Measurements from ENCODE around the gene SLC2A13.
"Not testable (repeated sequence)": the region's sequence is repeated elsewhere in the genome, so short reads cannot be mapped to it uniquely, and the experiment has no call there.

Gene SLC2A13

GRCh38 chr12:40104461-40105264 is 1.2 kb downstream of the SLC2A13 start:
- FAIRE-seq, result no peak

- FAIRE-seq, result no peak
Observed at GRCh38 chr12:40103043-40103442, 2.8 kb downstream of the SLC2A13 start.

- FAIRE-seq, result no peak
Observed at GRCh38 chr12:40101747-40102146, 4.1 kb downstream of the SLC2A13 start.

- FAIRE-seq, result peak; percentile 100
Observed at GRCh38 chr12:40099423-40099853, 6.4 kb downstream of the SLC2A13 start.

- no peak for FAIRE-seq
Observed at GRCh38 chr12:40098406-40099145, 7.3 kb downstream of the SLC2A13 start.

GRCh38 chr12:40093512-40093911 is 12.4 kb downstream of the SLC2A13 start:
- no peak for FAIRE-seq

GRCh38 chr12:40086471-40086870 is 19.4 kb downstream of the SLC2A13 start:
- FAIRE-seq, result no peak

GRCh38 chr12:40078266-40078665 is 27.6 kb downstream of the SLC2A13 start:
- no peak for FAIRE-seq

- no peak for FAIRE-seq
Observed at GRCh38 chr12:40075458-40075857, 30.4 kb downstream of the SLC2A13 start.

- no peak for FAIRE-seq
Observed at GRCh38 chr12:40068416-40068815, 37.5 kb downstream of the SLC2A13 start.

GRCh38 chr12:40065636-40066035 is 40.2 kb downstream of the SLC2A13 start:
- FAIRE-seq, result no peak

- peak; percentile 87 for FAIRE-seq
Observed at GRCh38 chr12:40063414-40063813, 42.5 kb downstream of the SLC2A13 start.

- FAIRE-seq, result peak; percentile 98
Observed at GRCh38 chr12:40058721-40059190, 47.1 kb downstream of the SLC2A13 start.

- no peak for FAIRE-seq
Observed at GRCh38 chr12:40056373-40056772, 49.5 kb downstream of the SLC2A13 start.

- peak; percentile 91 for FAIRE-seq
Observed at GRCh38 chr12:40055776-40056175, 50.1 kb downstream of the SLC2A13 start.

- peak; percentile 65 for FAIRE-seq
Observed at GRCh38 chr12:40055228-40055579, 50.7 kb downstream of the SLC2A13 start.

GRCh38 chr12:40054555-40055227 is 51.2 kb downstream of the SLC2A13 start:
- peak; percentile 98 for FAIRE-seq

GRCh38 chr12:40049268-40049667 is 56.6 kb downstream of the SLC2A13 start:
- FAIRE-seq, result peak; percentile 86

GRCh38 chr12:40047002-40047401 is 58.9 kb downstream of the SLC2A13 start:
- FAIRE-seq, result not testable (repeated sequence)

- FAIRE-seq, result no peak
Observed at GRCh38 chr12:40045656-40046055, 60.2 kb downstream of the SLC2A13 start.

GRCh38 chr12:40044396-40044795 is 61.5 kb downstream of the SLC2A13 start:
- FAIRE-seq, result no peak

- FAIRE-seq, result no peak
Observed at GRCh38 chr12:40039598-40039997, 66.3 kb downstream of the SLC2A13 start.

- no peak for FAIRE-seq
Observed at GRCh38 chr12:40038619-40039018, 67.3 kb downstream of the SLC2A13 start.

- FAIRE-seq, result no peak
Observed at GRCh38 chr12:40034712-40035111, 71.2 kb downstream of the SLC2A13 start.

All from islet of Langerhans (tissue), 1 donor.